GM20431 (cell line): ENCODE results near the gene KDM1B.
"Not testable (repeated sequence)": the region's sequence is repeated elsewhere in the genome, so short reads cannot be mapped to it uniquely, and the experiment has no call there.

ENCODE experiments used
- in situ Hi-C: fragments of 300-500 bp; cut with MseI, MboI; formaldehyde crosslinking; loops from one replicate; pipeline ENCODE4 v1.15.0; 2020; ENCODE audit warnings: low sequenced_read_pairs; ENCODE audit not compliant: unreplicated experiment

KDM1B gene

DNA sequence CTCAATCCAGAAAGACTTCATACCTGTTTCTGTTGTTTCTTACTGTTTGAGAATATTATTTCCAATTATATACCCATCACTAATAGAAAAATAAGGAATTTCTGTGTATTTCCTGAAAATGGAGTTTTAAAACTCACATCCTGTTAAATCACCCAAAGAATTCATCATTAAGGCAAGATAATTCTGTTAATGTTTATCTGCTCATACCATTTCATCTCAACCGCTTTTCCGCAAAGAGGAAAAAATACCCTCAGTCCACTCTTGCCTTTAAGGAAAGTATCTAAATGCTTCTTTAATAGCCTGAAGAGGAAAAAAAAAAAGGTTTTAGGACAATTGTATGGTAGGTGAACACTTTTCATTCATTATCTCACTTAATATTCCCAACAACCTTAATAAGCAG, 7.6 kb upstream of the KDM1B start:
- in situ Hi-C loops, result no loop called here

DNA sequence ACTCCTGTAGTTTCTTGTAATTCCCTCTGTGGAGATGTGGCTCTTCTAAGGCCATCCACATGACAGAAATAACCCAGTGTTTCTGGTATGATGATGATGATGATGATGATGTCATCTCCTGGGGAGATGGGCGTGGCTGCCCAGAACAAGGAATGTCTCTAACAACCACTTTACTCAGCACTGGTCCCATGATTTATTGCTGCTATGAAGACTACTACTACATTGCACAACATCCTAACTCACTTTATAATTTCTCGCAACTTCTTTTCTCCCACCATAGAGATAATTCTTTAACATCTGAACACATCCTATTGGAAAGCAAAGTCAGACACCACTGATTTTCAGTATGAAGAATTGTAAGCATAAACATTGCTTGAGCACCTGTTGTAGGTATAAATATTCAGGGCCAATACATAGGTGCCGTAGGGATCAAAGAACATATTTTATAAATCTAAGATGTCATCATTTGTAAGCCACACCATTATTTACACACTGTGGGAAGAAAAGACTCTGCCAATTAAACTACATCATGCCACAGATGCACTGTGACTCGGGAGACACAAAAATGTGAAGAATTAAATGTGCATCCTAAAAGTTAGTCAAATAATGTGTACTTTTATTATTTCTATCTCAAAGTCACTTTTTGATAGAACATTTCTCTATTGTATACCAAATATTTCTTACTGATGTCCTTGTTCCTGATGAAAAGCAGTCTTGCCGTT, 6.8 kb upstream of the KDM1B start:
- in situ Hi-C loops, result no loop called here

DNA sequence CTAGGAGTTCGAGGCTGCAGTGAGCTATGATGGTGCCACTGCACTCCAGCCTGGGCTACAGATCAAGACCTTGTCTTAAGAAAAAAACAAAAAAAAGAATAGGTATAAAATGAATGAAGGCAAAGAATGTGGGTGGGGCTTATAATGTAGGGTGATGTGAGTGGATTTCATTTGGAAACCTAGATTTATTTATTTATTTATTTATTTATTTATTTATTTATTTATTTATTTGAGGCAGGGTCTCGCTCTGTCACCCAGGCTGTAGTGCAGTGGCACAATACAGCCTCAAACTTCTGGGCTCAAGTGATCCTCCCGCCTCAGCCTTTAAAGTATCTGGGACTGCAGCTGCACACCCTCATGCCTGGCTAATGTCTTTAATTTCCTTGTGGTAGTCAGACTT, 3.8 kb upstream of the KDM1B start:
- in situ Hi-C loops, result not testable (repeated sequence)

- in situ Hi-C loops, result no loop called here
Measured at GRCh38 chr6:18151801-18152200, 3.4 kb upstream of the KDM1B start.

DNA sequence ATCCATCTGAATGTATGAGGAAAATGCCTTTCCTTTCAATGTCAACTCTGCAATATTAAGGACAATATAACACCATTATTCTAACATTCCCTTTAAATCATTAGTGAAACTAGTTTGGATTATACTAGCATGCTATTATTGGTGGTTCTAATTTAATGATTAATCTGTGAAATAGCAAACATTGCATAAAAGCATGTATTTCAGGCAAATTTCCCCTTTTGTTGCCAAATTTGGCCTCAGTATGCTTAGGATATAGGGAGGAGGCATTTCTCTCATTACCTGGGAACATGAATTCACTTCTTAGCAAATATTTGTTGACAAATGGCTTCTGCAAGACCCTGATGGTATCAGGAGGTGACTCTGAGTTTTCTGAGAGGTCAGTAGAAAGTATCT, 1.9 kb upstream of the KDM1B start:
- in situ Hi-C loops, result no loop called here

GRCh38 chr6:18154507-18155149, 594 bp upstream of the KDM1B start, which contains the start of gene TPMT:
Gene TPMT, minus strand, starts transcription at chr6:18155077. Its CDS starts 5,950 bp downstream, at chr6:18149127.
- in situ Hi-C loops, result no loop called here

- in situ Hi-C loops, result no loop called here
Measured at GRCh38 chr6:18155864-18156421, 721 bp downstream of the KDM1B start.

- in situ Hi-C loops, result no loop called here
Measured at GRCh38 chr6:18160911-18161310, 5.7 kb downstream of the KDM1B start.

DNA sequence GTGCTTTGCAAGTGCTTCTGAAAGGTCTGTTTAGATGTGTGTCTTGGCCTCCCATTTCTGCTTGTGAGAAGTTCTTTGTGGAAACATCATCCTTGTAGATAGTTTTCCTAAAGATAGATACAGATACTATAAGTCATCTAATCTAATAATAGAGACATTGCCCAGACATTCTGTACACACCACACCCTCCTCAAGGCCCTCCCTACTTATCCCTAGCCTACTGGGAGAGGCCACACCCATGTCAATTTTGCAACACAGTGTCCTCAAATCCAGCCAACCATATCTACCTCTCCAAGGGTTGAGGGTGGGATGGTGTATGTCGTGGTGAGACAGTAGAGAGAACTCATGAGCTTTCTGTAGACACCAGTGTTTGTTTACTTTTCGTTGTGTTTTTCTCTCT, 6.2 kb downstream of the KDM1B start:
- in situ Hi-C loops, result no loop called here

- in situ Hi-C loops, result no loop called here
Measured at GRCh38 chr6:18162401-18162800, 7.2 kb downstream of the KDM1B start.

DNA sequence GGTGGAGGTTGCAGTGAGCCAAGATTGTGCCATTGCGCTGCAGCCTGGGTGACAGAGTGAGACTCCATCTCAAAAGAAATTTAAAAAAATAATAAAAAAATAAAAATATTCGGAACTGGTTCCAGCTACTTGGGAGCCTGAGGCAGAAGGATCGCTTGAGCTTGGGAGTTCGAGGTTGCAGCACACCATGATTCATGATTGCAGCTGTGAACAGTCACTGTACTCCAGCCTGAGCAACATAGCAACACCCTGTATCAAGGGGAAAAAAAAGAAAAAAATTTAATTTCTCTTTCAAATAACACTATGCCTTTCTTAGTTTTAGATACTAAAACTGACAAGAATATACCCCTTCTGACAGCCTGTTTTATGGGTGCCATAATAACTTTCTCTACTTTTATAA, 10.5 kb downstream of the KDM1B start:
- in situ Hi-C loops, result no loop called here

DNA sequence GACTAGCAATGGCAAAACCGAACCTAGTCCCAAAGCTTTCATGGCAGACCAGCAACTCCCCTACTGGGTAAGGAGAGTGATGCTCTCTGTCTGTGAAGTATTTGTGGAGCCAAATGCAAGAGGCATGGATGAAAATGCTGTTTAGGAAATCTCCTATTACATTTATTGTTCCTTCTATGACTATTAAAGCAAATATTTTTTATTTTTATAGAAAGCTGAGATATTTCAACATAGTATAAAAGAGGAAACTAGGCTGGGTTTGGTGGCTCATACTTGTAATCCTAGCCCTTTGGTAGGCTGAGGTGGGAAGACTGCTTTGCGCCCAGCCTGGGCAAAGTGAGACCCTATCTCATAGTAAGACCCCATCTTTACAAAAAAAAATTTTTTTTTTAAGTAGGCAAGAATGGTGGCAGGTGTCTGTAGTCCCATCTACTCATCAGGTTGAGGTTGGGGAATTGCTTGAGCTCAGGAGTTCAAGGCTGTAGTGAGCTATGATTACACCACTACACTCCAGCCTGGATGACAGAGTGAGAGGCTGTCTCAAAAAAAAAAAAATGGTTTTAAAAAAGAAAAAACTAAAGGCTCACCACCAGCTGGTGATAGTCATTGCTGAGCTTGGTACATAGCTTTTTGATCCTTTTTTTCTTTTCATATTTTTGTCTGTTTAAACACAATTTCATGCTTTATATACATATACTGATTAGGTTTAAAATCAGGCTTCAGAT, 11.3 kb downstream of the KDM1B start:
- in situ Hi-C loops, result no loop called here

DNA sequence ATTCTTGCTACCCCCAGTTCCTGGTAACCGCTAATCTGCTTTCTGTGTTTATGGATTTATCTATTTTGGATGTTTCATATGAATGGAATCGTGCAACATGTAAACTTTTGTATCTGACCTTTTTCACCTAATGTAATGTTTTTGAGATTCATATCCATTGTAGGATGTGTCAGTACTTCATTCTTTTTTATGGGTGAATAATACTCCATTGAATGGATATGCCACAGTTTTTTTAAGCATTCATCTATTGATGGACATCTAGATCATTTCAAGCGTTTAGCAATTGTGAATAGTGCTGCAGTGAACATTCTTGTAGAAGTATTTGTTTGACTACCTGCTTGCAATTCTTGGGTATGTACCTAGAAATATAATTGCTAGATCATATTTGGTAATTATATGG, 13.0 kb downstream of the KDM1B start:
- in situ Hi-C loops, result no loop called here

DNA sequence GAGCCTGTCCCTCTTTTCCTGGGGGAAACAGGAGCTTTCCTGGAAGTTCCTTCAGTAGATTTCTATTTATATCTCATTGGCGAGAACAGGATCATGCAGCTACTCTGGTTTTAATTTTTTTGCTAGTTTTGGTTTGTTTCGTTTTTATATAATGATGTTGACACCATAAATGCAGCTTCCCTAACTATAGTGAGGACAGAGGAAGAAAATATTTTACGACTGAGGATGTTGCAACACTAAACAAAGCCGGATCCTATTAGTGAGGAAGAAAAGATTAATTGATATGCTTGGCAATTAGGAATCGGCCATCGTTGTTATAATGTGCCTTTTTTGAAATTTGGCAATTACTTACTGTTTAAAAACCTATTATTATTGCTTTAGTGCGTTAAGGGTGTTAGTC, 16.6 kb downstream of the KDM1B start:
- in situ Hi-C loops, result no loop called here

DNA sequence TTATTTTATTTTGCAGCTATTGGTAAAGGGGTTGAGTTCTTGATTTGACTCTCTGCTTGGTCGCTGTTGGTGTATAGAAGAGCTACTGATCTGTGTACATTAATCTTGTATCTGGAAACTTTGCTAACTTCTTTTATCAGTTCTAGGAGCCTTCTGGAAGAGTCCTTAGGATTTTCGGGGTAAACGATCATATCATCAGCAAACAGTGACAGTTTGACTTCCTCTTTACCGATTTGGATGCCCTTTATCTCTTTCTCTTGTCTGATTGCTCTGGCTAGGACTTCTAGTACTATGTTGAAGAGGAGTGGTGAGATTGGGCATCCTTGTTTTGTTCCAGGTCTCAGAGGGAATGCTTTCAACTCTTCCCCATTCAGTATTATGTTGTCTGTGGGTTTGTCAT, 21.0 kb downstream of the KDM1B start:
- in situ Hi-C loops, result not testable (repeated sequence)

DNA sequence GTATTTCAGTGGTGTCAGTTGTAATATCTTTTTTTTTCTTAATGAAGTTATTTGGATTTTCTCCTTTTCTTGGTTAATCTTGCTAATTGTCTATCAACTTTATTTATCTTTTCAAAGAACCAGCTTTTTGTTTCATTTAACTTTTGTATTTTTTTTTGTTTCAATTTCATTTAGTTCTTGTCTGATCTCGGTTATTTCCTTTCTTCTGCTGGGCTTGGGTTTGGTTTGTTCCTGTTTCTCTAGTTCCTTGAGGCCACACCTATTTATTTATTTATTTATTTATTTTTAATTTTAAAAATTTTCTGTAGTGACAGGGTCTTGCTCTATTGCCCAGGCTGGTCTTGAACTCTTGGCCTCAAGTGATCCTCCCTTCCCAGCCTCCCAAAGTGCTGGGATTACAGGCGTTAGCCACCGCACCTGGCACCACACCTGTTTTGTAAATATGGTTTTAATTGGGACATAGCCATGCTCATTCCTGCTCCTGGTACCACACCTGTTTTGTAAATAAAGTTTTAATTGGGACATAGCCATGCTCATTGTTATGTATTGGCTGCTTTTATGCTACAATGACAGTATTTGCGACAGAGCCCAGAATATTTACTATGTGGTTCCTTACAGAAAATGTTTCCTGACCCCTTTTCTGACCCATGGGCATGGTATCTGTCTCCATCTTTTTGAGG, 22.2 kb downstream of the KDM1B start:
- in situ Hi-C loops, result no loop called here

GRCh38 chr6:18178960-18179615, 23.9 kb downstream of the KDM1B start:
- in situ Hi-C loops, result no loop called here

- in situ Hi-C loops, result no loop called here
Measured at GRCh38 chr6:18179770-18180356, 24.6 kb downstream of the KDM1B start.

GRCh38 chr6:18182568-18182967, 27.3 kb downstream of the KDM1B start:
- in situ Hi-C loops, result no loop called here

GRCh38 chr6:18183766-18184165, 28.5 kb downstream of the KDM1B start:
- in situ Hi-C loops, result no loop called here
